Stimulated activated CD8-positive, alpha-beta memory T cell treated with anti-CD3 and anti-CD28 coated beads, Interleukin-4, amount 100 ng/mL, for 1 hour (primary cell): ENCODE data around the gene SETD2.
"Not testable (repeated sequence)": the region's sequence is repeated elsewhere in the genome, so short reads cannot be mapped to it uniquely, and the experiment has no call there.

Source experiments
- DNase-seq, 2 donors: peaks; one replicate each; pipeline ENCODE4 v3.0.0-alpha.2; 2020; ENCODE audit warnings: low read depth in 2 of 2, low spot score in 1 of 2

Gene SETD2

DNA sequence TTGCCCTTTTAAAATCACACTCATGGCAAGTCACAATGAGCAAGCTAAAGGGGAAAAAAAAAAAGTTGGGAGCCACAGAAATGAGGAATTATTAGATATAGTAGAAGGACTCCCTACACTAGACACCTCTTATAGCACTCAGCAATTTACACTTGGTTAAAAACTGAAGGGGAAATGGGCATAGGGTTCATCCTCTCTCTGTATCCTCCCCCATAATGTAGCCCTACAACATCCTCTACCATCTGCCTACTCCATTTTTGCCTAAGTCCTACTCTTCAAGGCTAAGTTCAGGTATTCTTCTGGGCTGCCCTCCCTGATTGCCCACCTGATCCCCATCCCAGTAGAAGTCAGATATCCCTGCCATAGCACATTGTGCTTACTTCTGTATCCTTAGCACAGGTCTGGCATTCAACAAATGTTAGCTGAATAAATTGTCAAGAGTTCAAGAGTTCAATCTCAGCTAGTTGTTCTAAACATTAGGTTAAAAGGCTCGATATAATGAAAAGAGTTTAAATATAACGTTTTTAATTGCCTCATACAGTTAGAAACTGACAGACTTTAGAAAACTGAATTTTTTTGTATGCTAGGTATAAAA, 14.5 kb downstream of the SETD2 start:
- no peak for DNase-seq

DNA sequence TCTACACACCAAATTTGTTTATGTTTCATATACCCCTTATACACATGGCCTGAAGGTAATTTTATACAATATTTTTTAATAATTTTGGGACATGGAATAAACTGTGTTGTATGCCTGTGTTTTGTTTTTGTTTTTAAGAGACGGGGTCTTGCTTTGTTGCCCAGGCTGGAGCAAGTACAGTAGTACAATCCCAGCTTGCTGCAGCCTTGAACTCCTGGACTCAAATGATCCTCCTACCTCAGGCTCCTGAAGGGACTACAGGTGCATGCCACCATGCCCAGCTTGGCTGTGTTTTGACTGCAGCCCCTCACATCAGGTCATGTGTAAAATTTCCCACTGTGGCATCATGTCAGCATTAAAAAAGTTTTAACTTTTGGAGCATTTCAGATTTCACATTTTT, 18.6 kb downstream of the SETD2 start:
- DNase-seq = no peak

DNA sequence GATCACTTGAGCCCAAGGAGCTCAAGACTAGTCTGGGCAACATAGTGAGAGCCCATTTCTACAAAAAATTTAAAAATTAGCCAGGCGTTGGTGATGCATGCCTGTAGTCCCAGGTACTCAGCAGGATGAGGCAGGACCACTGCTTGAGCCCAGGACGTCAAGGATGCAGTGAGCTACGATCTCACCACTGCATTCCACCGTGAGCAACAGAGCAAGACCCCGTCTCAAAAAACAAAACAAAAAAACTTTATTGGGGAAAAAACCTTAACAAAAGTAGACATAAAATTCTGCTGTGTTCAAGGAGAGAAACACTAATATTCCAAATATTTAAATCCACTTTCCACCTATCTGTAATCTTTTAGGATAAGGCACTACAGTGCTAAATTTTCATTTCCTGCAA, 20.8 kb downstream of the SETD2 start:
- no peak for DNase-seq

DNA sequence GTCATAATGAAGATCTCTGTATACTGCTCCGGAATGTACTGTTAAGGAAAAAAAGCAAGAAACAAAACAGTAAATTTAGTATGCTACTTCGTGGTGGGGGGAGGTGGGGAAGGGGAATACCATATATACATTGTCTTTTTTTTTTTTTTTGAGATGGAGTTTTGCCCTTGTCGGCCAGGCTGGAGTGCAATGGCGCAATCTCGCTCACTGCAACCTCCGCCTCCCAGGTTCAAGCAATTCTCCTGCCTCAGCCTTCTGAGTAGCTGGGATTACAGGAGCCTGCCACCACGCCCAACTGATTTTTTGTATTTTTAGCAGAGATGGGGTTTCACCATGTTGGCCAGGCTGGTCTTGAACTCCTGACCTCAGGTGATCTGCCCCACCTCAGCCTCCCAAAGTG, 21.4 kb downstream of the SETD2 start:
- DNase-seq = not testable (repeated sequence)

DNA sequence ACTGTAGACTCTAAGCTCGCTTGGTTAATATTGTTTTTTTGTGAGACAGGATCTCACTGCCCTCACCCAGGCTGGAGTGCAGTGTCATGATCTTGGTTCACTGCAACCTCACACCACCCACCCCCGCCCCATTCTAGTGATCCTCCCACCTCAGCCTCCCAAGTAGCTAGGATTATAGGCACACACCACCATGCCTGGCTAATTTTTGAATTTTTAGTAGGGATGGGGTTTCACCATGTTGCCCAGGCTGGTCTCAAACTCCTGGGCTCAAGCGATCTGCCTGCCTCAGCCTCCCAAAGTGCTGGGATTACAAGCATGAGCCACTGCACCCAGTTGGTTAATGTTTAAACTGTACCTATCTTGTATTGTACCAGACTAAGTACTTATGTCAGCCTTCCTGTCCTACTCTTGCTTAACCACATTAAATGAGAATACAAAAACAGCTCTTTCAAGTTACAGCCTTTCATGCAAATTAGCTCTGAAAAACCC, 22.9 kb downstream of the SETD2 start:
- not testable (repeated sequence) for DNase-seq

DNA sequence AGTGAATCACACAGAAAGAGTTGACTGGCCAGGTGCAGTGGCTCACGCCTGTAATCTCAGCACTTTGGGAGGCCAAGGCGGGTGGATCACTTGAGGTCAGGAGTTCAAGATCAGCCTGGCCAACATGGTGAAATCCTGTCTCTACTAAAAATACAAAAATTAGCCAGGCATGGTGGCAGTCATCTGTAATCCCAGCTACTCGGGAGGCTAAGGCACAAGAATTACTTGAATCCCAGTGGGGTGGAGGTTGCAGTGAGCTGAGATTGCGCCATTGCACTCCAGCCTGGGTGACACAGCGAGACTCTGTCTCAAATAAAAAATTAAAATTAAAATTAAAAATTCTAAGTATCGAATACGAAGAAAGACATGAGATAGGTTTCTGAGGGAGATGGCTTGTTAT, 23.4 kb downstream of the SETD2 start:
- DNase-seq = not testable (repeated sequence)

DNA sequence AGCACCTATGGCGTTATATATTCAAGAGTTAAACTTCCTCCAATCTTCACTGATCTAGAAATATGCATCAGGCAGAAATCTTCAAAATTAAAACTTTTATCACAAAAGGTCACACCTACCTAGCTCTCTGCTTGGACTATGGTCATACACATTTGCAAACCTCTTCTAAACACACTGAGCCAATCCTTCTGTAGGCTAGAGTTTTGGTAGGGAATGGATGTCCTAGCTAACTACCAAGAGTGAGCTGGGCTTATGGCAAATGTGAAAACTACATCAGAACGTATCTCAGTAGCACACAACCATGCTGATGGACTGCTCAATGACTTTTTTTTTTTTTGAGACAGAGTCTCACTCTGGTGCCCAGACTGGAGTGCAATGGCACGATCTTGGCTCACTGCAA, 29.6 kb downstream of the SETD2 start:
- no peak for DNase-seq

DNA sequence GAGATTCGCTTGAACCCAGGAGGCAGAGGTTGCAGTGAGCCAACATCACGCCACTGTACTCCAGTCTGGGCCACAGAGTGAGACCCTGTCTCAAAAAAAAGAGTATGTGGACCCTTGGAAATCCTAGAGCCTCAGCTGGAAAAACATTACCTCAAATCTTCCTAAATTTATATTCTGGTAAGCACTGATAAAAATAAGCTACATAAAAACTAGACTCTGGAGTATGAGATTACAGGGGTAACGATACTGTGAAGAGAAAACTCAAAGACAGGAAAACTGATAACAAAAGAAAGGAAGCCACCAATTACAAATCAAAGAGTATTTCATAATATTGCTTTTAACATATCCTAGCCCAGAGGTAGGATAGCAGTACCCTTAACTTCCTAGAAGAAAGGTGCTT, 30.3 kb downstream of the SETD2 start:
- no peak for DNase-seq

DNA sequence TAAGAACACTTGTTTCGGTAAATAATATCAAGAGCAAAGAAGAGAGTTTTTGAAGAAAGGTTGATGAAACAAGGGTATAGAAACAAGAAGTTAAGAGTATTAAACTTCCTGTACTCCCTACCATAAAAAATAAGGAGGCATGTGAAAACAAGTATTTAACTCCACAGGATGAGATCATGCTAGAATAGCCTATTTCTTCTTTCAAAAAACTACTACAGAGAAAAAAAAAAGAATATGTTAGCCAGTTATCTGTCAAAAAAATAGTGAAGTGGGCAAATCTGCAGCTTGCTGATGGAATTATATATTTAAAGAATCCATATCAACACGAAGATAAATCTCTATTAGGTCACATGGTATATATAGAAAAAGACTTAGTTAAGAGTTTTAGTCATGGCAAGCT, 33.4 kb downstream of the SETD2 start:
- DNase-seq = no peak

DNA sequence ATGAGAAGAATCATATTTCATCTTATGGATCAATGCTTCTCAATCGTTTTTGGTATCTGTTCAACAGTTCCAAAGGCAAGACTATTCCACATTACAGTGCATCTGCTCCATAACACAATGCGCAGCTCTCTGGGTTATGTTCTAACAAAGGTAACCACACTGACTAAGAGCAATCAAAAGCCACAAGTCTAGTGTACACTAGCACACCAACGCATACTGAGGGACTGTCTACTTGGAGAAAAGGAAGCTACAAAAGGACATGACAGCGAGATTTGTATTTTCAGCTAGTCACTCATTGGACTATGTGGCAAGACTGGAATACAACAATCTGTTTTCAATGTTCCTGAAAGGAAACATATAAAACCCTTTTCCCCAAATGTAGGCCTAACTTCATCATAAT, 35.8 kb downstream of the SETD2 start:
- DNase-seq = no peak

DNA sequence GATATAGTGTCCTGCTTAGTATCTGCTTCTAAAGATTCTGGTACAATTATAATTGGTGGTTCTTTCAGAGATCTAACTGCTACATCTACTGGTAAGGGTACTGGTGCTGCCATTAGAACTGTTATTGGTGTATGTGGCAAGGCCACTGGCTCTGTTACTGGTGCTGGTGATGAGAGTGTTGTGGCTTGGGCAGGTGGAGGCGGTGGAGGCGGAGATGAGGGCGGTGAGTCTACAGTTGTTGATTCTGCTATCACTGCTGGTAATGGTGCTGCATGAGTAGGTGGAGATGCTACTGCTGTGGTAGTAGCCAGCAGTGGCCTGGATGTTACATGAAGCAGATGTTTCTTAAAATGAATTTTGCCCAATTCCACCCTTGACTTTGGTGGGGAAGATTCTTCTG, 40.1 kb downstream of the SETD2 start:
- DNase-seq = no peak

DNA sequence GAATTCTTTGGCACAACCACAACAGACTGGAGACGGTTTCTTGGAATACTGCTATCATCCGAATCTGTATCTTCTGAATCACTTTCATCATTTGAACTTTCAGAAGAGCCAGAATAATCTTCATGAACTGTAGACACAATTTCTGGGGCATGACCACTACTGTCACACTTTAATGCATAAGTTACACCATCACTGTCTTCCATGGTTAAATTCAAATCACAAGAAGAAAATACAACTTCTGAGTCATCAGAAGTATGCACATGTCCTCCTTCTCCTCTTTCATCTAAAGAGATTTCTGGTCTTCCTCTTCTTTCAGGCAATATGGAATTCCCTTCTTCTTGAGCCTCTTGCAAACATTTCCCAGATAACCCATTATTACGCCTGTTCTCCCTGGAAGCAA, 42.5 kb downstream of the SETD2 start:
- DNase-seq = no peak

DNA sequence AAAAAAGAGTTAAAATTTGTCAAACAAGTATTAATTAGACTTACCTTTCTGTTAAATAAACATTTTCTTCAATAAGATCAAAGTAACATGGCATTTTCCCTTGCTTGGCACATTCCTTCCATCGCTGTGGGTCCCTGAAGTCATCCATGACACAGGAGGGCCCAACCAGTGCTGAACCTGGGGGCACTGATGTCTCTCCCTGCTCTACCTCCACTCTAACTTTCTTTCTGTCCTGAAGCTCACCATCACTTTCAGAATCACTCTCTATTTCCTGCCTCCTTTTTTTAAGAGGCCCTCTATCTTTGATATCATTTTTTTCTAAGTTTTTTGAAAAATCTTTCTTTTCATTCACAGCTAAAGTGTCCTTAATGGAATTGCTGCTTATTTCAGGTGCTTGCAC, 43.8 kb downstream of the SETD2 start:
- no peak for DNase-seq

DNA sequence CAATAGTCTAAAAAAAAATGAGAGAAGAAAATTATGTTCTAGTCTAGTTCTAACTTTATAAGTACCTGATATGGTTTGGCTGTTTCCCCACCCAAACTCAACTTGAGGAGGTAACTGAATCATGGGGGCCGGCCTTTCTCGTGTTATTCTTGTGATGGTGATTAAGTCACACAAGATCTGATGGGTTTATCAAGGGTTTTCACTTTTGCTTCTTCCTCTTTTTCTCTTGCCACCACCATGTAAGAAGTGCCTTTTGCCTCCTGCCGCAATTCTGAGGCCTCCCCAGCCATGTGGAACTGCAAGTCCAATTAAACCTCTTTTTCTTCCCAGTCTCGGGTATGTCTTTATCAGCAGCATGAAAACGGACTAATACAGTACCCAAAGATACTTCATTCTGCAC, 44.5 kb downstream of the SETD2 start:
- not testable (repeated sequence) for DNase-seq

DNA sequence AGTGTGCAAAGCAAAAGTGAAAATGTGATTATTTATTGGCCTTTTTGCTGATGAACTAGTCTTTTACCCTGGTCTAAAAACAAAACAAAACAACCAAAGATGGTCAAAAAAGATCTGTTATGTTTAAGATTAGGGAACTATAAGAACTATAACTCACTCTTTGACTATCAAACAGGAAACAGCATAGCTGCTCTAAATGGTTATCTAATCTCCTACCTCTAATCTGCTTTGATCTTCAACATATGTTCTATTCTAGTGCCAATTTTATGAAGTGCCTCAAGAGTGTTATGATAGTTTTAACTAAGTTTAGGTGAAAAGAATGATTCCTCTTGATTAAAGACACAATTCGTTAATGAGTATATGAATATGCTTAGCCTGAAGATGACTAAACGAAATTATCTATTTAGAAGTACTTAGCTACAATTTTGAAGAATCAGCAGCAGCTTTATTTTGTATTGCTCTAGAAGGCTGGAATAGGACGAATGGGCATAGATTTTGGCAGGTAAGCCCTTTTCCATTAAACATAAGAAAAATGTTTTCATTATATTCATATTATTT, 46.0 kb downstream of the SETD2 start:
- no peak for DNase-seq

DNA sequence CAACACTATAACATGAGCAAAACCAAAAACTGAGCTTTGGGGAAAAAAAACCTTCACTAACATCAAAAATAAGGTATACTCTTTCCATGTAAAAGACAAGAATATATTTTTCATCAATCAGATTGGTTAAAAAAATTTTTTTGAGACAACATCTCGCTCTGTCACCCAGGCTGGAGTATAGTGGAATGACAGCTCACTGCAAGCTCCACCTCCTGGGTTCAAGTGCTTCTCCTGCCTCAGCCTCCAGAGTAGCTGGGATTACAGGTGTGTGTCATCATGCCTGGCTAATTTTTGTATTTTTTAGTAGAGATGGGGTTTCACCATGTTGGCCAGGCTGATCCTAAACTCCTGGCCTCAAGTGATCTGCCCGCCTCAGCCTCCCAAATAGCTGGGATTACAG, 48.4 kb downstream of the SETD2 start:
- not testable (repeated sequence) for DNase-seq

DNA sequence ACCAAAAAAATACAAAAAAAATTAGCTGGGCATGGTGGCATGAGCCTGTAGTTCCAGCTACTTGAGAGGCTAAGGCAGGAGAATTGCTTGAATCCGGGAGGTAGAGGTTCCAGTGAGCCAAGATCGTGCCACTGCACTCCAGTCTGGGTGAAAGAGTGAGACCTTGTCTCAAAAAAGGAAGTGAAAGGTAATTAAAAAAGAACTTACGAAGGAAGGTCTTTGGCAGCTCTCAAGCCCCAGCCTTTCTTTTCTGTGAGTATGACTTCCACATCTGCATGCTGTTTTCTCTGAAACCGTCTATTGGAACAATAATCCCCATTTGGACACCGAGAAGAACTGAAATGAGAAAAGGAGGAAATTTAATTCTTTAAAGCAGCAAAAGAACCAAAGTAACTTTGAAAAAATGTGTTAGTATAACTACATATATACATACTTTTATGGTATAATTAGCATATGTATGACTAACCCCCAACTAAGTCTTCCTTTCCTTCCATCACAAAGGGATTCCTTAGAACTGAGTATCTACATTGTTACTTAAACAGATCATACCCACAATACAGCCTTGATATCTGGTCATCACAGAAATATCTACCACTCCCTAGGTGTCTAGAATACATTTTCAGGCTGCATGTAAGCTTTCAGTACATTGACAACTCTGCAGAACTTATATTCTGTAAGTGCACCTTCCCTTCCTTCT, 50.1 kb downstream of the SETD2 start:
- no peak for DNase-seq

DNA sequence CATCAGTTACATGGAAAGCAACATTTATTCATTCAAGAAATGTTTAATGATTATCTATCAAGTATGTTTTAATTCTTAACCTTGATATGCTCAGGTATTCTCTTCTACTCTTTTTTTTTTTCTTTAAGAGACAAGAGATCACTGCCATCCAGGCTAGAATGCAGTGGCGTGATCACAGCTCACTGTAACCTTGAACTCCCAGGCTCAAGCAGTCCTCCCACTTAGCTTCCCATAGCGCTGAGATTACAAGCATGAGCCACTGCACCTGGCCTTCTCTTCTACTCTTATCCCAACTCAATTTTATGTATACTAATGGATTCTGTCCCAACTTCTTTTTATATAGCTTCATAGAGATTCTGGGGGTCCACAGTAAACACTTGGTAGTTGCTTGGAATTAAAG, 50.9 kb downstream of the SETD2 start:
- DNase-seq = no peak

DNA sequence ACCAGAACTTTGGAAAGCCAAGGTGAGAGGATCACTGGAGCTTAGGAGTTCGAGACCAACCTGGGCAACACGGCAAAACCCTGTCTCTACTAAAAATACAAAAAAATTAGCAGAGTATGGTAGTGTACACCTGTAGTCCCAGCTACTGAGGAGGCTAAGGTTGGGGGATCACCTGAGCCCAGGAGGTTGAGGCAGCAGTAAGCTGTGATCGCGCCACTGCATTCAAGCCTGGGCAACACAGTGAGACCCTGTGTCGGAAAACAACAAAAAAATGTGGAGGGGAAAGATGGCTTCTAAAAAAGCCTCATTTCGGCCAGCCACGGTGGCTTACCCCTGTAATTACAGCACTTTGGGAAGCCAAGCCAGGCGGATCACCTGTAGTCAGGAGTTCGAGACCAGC, 54.5 kb downstream of the SETD2 start:
- no peak for DNase-seq

DNA sequence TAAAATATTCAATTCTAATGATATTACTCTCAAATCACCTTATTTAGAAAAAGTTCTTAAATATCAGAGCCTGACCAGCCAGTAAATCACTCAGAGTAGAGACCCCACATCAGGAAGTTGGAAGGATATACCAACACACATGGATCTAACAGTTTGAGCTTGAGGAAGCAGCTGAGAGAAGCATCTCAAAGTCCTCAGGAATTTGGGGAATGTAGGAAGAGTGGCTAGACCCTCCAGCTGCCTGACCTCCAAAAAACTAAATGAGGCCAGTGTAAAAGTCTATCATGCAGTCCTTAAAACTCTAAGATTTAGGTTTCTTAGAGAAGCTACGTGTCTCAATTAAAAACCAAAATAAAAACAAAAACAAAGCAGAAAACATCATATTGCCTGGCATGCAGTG, 55.4 kb downstream of the SETD2 start:
- DNase-seq = no peak

DNA sequence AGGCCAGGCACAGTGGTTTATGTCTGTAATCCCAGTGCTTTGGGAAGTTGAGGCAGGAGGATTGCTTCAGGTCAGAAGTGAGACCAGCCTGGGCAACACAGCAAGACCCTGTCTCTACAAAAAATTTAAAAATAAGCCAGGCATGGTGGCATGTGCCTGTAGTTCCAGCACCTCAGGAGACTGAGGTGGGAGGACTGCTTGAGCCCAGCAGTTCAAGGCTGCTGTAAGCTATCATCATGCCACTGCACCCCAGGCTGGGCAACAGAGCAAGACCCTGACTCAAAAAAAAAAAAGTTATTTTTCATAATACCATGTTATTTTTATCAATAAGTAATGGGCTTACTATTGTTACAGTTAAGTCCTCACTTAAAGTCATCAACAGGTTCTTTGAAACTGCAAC, 59.7 kb downstream of the SETD2 start:
- no peak for DNase-seq

DNA sequence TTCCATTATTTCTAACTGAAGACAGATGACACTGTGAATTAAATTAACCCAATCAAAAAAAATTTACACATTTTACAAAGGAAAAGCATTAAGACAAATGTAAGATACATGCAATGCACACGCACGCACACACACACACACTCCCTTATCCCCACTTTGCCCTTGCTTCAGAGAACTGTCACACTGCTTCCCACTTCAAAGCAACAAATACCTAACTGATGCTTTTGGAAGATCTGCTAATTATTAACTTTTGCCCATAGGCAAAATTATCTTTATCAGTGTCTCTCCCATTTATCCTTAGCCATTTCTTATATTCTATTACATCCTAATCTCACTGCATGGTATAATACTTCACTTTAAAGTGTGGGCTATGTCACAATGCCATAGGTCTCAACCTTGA, 60.3 kb downstream of the SETD2 start:
- DNase-seq = no peak

DNA sequence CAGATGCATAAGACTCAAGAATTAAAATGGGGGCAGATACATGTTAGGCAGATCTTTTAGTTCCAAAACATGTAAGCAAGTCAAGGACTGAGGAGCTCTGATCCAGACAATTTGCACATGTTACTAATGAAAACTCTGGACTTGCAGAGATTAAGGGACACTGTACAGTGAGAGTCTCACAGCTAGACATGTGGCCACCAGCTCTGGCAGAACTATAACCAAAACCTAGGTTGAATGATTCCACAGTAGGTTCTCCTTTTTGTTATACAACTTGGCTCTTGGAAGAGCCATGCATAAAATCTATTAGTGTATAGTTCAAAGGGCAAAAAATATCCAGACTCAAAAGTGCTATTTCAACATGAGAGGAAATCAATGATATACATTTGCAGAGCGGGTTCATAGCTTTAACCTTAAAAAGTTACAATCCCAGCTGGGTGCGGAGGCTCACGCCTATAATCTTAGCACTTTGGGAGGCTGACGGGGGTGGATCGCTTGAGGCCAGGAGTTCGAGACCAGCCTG, 61.8 kb downstream of the SETD2 start:
- no peak for DNase-seq
